RWPE2 (cell line): ENCODE measurements around the gene DNTTIP2.
"Not testable (repeated sequence)": the region's sequence is repeated elsewhere in the genome, so short reads cannot be mapped to it uniquely, and the experiment has no call there.

ENCODE experiments used
- ATAC-seq: fragments of 200-7000 bp; cut with Tn5 transposase; 3 replicates; pipeline ENCODE4 v1.9.1; 2021; ENCODE audit warnings: low read depth
- DNase-seq: peaks from one replicate; pipeline ENCODE4 v3.0.0-alpha.2; 2020; ENCODE audit warnings: low spot score
- H3K27ac ChIP-seq: fragments of 450-650 bp; 2 replicates; pipeline ENCODE4 v1.5.1; 2017; ENCODE audit warnings: mild to moderate bottlenecking; ENCODE audit not compliant: poor library complexity, severe bottlenecking
- H3K27me3 ChIP-seq: fragments of 250-450 bp; sonication (Bioruptor Pico); 2 replicates; pipeline ENCODE4 v1.5.1; 2021; ENCODE audit warnings: mild to moderate bottlenecking, moderate library complexity; ENCODE audit not compliant: insufficient read depth, poor library complexity, severe bottlenecking
- H3K36me3 ChIP-seq: fragments of 250-450 bp; sonication (Bioruptor Pico); 2 replicates; pipeline ENCODE4 v1.5.1; 2020; ENCODE audit warnings: low read depth, mild to moderate bottlenecking, moderate library complexity
- H3K4me1 ChIP-seq: fragments of 250-450 bp; sonication (Bioruptor Pico); 2 replicates; pipeline ENCODE4 v1.5.1; 2021; ENCODE audit warnings: mild to moderate bottlenecking, moderate library complexity; ENCODE audit not compliant: insufficient read depth, poor library complexity, severe bottlenecking
- H3K4me3 ChIP-seq: fragments of 250-450 bp; sonication (Bioruptor Pico); 2 replicates; pipeline ENCODE4 v1.5.1; 2021; ENCODE audit warnings: mild to moderate bottlenecking, moderate library complexity; ENCODE audit not compliant: severe bottlenecking
- H3K9me3 ChIP-seq: fragments of 250-450 bp; sonication (Bioruptor Pico); 2 replicates; pipeline ENCODE4 v1.5.1; 2021; ENCODE audit warnings: mild to moderate bottlenecking, moderate library complexity; ENCODE audit not compliant: severe bottlenecking
- TF ChIP-seq, protein P1 (sequence below): fragments of 450-650 bp; IDR thresholded peaks from one replicate; pipeline ENCODE4 v1.5.1; 2017; ENCODE audit warnings: mild to moderate bottlenecking, moderate library complexity; ENCODE audit not compliant: poor library complexity, severe bottlenecking

DNTTIP2 gene

DNA sequence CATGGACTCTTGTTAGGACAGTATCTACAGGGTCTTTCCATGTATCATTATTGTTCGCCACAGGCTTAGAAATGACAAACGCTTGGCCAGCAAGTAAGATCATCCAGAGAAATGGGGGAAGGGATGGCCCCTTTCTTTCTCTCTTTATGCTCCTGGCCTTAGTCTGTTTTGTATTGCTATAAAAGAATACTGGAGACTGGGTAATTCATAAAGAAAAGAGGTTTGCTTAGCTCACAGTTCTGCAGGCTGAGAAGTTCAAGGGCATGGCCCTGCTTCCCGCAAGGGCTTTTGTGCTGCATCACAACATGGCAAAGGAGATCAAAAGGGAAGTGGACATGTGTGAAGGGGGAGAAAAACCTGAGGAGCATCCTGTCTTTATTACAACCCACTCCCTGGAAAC lies 41.0 kb downstream of the DNTTIP2 start:
- H3K4me3 ChIP-seq = no peak overlapping the region

GRCh38 chr1:93833293-93833692 lies 45.7 kb downstream of the DNTTIP2 start:
- not testable (repeated sequence) for ATAC-seq, H3K4me3 ChIP-seq

More for the DNA sequence above, 41.0 kb downstream of the DNTTIP2 start:
- TF ChIP-seq, protein P1, sequence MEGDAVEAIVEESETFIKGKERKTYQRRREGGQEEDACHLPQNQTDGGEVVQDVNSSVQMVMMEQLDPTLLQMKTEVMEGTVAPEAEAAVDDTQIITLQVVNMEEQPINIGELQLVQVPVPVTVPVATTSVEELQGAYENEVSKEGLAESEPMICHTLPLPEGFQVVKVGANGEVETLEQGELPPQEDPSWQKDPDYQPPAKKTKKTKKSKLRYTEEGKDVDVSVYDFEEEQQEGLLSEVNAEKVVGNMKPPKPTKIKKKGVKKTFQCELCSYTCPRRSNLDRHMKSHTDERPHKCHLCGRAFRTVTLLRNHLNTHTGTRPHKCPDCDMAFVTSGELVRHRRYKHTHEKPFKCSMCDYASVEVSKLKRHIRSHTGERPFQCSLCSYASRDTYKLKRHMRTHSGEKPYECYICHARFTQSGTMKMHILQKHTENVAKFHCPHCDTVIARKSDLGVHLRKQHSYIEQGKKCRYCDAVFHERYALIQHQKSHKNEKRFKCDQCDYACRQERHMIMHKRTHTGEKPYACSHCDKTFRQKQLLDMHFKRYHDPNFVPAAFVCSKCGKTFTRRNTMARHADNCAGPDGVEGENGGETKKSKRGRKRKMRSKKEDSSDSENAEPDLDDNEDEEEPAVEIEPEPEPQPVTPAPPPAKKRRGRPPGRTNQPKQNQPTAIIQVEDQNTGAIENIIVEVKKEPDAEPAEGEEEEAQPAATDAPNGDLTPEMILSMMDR = no peak
- peaks cover 6% of the 10 kb centered on the region for H3K9me3 ChIP-seq
- DNase-seq = no peak
- H3K4me1 ChIP-seq = peaks cover 9% of the 10 kb centered on the region
- H3K27ac ChIP-seq = no peak overlapping the region
- no peak for ATAC-seq
- H3K36me3 ChIP-seq = no peaks in the 10 kb centered on the region
- H3K27me3 ChIP-seq = no peaks in the 10 kb centered on the region

GRCh38 chr1:93829061-93829460 lies 49.9 kb downstream of the DNTTIP2 start:
- ATAC-seq (no peak), DNase-seq (no peak)
- no peaks in the 10 kb centered on the region for H3K36me3 ChIP-seq
- H3K27me3 ChIP-seq = no peaks in the 10 kb centered on the region
- TF ChIP-seq, protein P1 = no peak
- H3K4me1 ChIP-seq = peaks cover 15% of the 10 kb centered on the region
- no peak overlapping the region for H3K4me3 ChIP-seq
- H3K27ac ChIP-seq = peak overlapping the region; percentile 55
- peaks cover 8% of the 10 kb centered on the region for H3K9me3 ChIP-seq

More at GRCh38 chr1:93833293-93833692, 45.7 kb downstream of the DNTTIP2 start:
- not testable (repeated sequence) for H3K27ac ChIP-seq, H3K27me3 ChIP-seq, H3K9me3 ChIP-seq, DNase-seq, H3K4me1 ChIP-seq, H3K36me3 ChIP-seq

- peak overlapping the region; percentile 55 for H3K27ac ChIP-seq
- H3K27me3 ChIP-seq = no peaks in the 10 kb centered on the region
- H3K36me3 ChIP-seq = no peaks in the 10 kb centered on the region
- TF ChIP-seq, protein P1 = no peak
- ATAC-seq = peak; percentile 90
- peaks cover 15% of the 10 kb centered on the region for H3K4me1 ChIP-seq
- H3K9me3 ChIP-seq = peaks cover 5% of the 10 kb centered on the region
- H3K4me3 ChIP-seq = no peak overlapping the region
- DNase-seq = no peak
Measured at GRCh38 chr1:93828367-93828755, 50.6 kb downstream of the DNTTIP2 start.

- ATAC-seq = peak; percentile 72
- Histone ChIP-seq H3K9me3 (peaks cover under 1% of the 10 kb centered on the region), H3K4me3 (no peak overlapping the region), H3K36me3 (no peaks in the 10 kb centered on the region), H3K27ac (peak overlapping the region; percentile 55), H3K27me3 (no peaks in the 10 kb centered on the region), H3K4me1 (peaks cover 15% of the 10 kb centered on the region)
- no peak for DNase-seq
- TF ChIP-seq, protein P1 = no peak
Measured at GRCh38 chr1:93827633-93828366, 51.2 kb downstream of the DNTTIP2 start.
